ENCODE measurements around the gene C4BPA. TPM values are rescaled to one million over a fixed set of nuclear protein-coding genes. Genes with fewer than 3 reads are reported as not detected.

Gene C4BPA
- total RNA-seq, 1 experiment from 2014 or later = not detected

DNA sequence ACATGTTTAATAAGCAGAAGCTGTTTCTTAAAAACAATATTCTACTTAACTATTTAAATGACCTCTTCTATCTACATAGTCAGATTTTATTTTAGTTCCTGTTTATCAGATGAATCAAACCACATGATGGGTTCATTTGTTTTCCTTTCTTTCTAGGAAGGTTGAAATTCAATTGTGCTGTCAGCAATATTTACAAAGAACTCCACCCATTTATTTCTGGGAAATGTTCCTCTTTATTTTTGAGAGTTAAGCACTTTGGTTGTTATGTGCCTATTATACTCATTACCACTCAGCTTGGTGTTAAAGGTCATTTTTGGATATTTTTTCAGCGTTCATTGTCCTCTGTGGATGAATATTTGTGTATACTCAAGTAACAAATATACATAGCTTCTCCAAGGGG is 84.9 kb downstream of the C4BPA start:
- DNase-seq (ENCODE audit: low spot score) = no peak

DNA sequence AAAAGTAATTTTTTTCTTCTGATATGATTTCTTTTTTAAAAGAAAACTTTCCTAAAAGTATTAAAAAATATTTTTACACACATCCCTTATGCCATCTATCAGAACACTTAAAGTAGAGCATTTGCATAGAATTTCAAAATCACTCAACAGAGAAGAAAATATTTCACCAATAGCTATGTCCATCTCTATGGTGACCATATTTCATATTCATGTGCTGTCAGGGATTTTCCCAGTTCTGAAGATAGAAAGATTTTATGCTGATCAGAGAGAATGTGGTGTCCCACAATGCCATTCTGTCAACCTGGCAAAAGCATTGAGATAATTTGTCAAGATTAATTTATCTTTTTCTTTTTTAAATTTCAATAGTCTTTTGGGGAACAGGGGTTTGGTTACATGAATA is 87.0 kb downstream of the C4BPA start:
- DNase-seq (ENCODE audit: low spot score) = no peak

- no peak for DNase-seq (ENCODE audit: low spot score)
These were observed 87.7 kb downstream of the C4BPA start for GRCh38 chr1:207191776-207192175.

DNA sequence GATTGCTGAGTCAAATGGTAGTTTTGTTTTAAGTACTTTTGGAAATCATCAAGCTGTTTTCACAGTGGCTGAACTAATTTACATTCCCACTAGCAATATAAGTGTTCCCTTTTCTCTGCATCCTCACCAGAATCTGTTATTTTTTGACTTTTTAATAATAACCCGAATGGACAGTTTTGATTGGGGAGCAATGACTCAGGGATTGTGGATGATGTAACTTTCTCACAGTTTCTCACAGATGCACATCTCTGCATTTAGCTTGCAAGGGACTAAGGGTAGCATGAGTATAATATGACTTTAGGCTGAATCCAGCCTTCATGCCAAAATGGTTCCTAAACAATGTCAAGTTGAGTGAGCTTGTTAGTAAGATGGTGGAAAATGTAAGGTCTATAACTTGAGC is 90.2 kb downstream of the C4BPA start:
- DNase-seq (ENCODE audit: low spot score) = no peak

Other genes with a start within 250 kb of the C4BPA start
- gene IL20, start 238.6 kb upstream of the C4BPA start, total RNA-seq (2014; rRNA removed; shearing (Covaris generic)) = not detected in 2 replicates
- gene IL24, start 206.8 kb upstream of the C4BPA start, total RNA-seq (2014; rRNA removed; shearing (Covaris generic)) = not detected in 2 replicates
- 3.6 and 4.0 TPM in 2 replicates for gene FCMR, start 182.3 kb upstream of the C4BPA start, total RNA-seq (2014; rRNA removed; shearing (Covaris generic))
- not detected in 2 replicates for gene PIGR, start 157.8 kb upstream of the C4BPA start, total RNA-seq (2014; rRNA removed; shearing (Covaris generic))
- not detected in 2 replicates for gene FCAMR, start 133.8 kb upstream of the C4BPA start, total RNA-seq (2014; rRNA removed; shearing (Covaris generic))
- 0.31 and 1.4 TPM in 2 replicates for gene C1orf116, start 71.5 kb upstream of the C4BPA start, total RNA-seq (2014; rRNA removed; shearing (Covaris generic))
- 4.4 and 5.1 TPM in 2 replicates for gene YOD1, start 53.0 kb upstream of the C4BPA start, total RNA-seq (2014; rRNA removed; shearing (Covaris generic))
- 15.6 and 17.4 TPM in 2 replicates for gene PFKFB2, start 51.0 kb upstream of the C4BPA start, total RNA-seq (2014; rRNA removed; shearing (Covaris generic))
- gene C4BPB, start 15.4 kb upstream of the C4BPA start, total RNA-seq (2014; rRNA removed; shearing (Covaris generic)) = 7.3 and 11.1 TPM in 2 replicates
- gene CD55, start 217.4 kb downstream of the C4BPA start, total RNA-seq (2014; rRNA removed; shearing (Covaris generic)) = 60.4 and 69.8 TPM in 2 replicates

Data from A172 (cell line).